GM21526 (cell line): Measurements from ENCODE around the gene EIPR1.

Experiments
- ATAC-seq: cut with Tn5 transposase; IDR thresholded peaks from one replicate; pipeline ENCODE4 v1.9.1; 2021; ENCODE audit warnings: moderate library complexity; ENCODE audit not compliant: unreplicated experiment, low FRiP score

EIPR1 gene

GRCh38 chr2:3142210-3142609, 235.4 kb downstream of the EIPR1 start:
- ATAC-seq, result no peak

- no peak for ATAC-seq
Observed at GRCh38 chr2:3141696-3142095, 235.9 kb downstream of the EIPR1 start.

GRCh38 chr2:3139906-3140305, 237.7 kb downstream of the EIPR1 start:
- ATAC-seq, result no peak
